Esophagus squamous epithelium (tissue), 4 donors: Measurements from ENCODE around the gene ATG10.

ENCODE experiments used
- POLR2A ChIP-seq, 4 donors: fragments of 450-650 bp; IDR thresholded peaks; one replicate each; pipeline ENCODE4 v1.6.1; 2017; ENCODE audit warnings: antibody characterized with exemption in 4 of 4, mild to moderate bottlenecking in 4 of 4, moderate library complexity in 3 of 4
- TF ChIP-seq, protein P1 (sequence below), 6 experiments: fragments of 450-650 bp in 4 of 6; fragments of 200-600 bp in 2 of 6; sonication (generic) in 2 of 6; IDR thresholded peaks; one replicate each; pipeline ENCODE4 v1.5.1; 2016 to 2019; ENCODE audit warnings: antibody characterized with exemption in 6 of 6, mild to moderate bottlenecking in 4 of 6, moderate library complexity in 4 of 6

DNA sequence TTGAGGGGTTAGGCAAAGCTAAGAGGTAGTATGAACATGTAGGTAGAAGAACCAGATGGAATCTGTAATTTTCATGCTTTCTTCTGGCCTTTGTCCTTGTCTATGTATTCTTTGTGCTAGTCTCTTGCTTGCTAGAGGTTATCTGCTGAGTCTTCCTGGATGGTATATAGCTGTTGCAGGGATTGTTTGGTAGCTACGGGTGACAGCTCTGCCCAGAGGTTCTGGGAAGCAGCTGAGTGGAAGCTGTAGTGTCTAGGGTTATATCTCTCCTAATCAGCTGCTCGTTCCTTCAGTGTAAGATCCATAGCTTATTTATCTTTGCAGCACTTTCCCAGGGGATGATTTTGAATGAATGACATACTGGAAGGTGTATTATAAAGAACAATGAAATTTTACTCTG is 100.3 kb downstream of the ATG10 start:
- TF ChIP-seq, protein P1, sequence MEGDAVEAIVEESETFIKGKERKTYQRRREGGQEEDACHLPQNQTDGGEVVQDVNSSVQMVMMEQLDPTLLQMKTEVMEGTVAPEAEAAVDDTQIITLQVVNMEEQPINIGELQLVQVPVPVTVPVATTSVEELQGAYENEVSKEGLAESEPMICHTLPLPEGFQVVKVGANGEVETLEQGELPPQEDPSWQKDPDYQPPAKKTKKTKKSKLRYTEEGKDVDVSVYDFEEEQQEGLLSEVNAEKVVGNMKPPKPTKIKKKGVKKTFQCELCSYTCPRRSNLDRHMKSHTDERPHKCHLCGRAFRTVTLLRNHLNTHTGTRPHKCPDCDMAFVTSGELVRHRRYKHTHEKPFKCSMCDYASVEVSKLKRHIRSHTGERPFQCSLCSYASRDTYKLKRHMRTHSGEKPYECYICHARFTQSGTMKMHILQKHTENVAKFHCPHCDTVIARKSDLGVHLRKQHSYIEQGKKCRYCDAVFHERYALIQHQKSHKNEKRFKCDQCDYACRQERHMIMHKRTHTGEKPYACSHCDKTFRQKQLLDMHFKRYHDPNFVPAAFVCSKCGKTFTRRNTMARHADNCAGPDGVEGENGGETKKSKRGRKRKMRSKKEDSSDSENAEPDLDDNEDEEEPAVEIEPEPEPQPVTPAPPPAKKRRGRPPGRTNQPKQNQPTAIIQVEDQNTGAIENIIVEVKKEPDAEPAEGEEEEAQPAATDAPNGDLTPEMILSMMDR (IDR thresholded peaks at IDR 0.05) = no peak
- TF ChIP-seq POLR2A (IDR thresholded peaks at IDR 0.05) = no peak
